PC-3 (cell line): ENCODE data around the gene ASMTL.

Experiments used
- CTCF ChIP-seq: fragments of 300-600 bp; sonication (generic); conservative IDR thresholded peaks from 2 replicates; pipeline ENCODE4 v1.5.1; 2017; ENCODE audit warnings: antibody characterized with exemption, low read depth, mild to moderate bottlenecking, low read length
- EZH2 ChIP-seq: fragments of 300-600 bp; sonication (generic); IDR thresholded peaks from one replicate; pipeline ENCODE4 v1.6.1; 2017; ENCODE audit warnings: antibody characterized with exemption, mild to moderate bottlenecking, low read length; ENCODE audit not compliant: unreplicated experiment

GRCh38 chrX:1462596-1463251, 10.0 kb upstream of the ASMTL start:
- TF ChIP-seq EZH2 = no peak
- TF ChIP-seq CTCF = no peak
